NCI-H2107 treated with DMSO at 0.1 percent for 48 hours (cell line): ENCODE data around the gene TMEM151B.

Source experiments
- DNase-seq: peaks from one replicate; lab custom pipeline; 2025; ENCODE audit not compliant: unreplicated experiment; lab: John Stamatoyannopoulos, UW

The TMEM151B gene

DNA sequence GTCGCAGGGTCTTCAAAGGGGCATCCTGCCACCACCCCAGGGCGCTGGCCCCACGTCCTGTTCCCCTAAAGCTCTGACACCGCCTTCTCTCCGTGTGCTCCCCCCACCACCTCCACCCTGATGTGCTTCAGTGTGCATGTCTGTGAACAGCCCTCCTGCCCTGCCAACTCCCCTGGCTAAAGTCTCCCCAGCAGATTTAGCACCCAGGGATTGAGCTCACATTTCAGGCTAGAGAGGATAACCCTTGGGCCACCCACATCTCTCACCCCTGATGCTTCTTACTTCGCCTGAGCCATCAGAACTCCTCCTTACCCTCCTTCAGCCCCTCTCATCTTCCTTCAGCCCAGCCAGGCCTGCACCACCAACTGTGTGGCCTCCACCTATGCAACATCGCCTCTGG lies 7.5 kb downstream of the TMEM151B start:
- no peak for DNase-seq

DNA sequence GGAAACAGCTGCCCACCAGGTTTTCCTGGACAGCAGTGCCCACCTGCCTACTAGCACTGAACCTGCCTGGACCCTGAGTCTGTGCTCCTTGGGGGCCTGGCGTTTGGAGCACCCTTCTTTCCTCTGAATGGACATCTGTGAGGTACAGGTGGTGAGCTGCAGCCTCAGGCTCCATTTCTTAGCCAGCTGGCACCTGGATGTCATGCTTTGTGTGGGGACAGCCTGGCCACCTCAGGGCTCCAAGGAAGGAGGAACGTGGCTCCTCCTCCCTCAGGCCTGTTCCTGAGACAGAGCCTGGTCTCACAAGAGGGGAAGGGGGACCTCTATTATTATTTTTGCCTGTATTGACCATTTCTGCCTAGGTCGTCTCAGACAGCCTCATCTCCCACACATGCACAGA lies 8.1 kb downstream of the TMEM151B start:
- DNase-seq, result no peak

- no peak for DNase-seq
These were observed 8.8 kb downstream of the TMEM151B start for GRCh38 chr6:44278774-44279697.

DNA sequence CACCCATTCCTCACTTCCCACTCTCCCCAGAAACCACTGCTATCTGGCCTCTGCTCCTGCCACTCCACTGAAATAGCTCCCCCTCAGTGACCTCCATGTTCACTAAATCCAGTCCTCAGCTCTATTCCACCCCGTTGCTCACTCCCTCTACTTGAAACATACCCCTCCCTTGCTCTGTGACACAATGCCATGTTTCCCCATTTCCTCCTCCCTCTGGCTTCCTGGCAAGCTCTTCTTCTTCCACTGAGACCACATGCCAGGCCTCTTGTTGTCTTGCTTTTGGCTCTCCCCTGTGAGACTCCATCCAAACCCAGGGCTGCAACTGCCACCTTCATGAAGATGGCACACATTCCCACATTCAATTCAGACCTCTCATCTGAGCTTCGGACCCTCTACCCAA lies 13.9 kb downstream of the TMEM151B start:
- DNase-seq, result no peak

DNA sequence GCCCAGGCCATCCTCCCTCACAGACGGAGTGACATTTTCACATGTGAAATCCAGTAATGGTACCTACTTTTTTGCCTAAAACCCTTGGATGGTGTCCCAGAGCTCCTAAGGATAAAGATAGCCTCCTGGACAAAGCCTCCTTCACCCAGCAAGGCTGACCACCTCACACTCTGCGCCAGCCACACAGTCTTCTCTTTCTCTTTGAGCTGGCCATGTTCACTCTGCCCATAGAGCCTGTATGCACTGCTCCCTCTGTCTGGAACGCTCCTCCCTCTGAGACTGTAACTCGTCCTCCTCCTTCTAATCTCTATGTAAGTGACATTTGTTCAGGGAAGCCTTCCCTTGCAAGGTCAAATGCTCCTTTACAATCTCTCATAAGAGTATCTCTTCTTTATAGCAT lies 14.6 kb downstream of the TMEM151B start:
- DNase-seq, result no peak

GRCh38 chr6:44285552-44286284 lies 15.5 kb downstream of the TMEM151B start:
- no peak for DNase-seq

DNA sequence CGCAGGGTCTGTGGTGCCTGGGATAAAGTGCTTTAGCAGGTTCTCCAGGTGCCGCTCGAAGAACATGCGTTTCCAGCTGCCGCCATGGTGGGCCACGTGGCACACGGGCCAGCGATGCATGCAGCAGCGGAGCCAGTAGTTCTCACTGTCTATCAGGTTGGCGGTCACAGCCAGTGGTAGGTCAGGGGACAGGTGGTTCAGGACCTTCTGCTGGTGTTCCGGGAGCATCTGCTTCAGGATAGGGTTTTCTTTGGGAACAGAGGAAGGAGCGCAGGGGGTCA lies 16.0 kb downstream of the TMEM151B start:
- DNase-seq, result no peak

DNA sequence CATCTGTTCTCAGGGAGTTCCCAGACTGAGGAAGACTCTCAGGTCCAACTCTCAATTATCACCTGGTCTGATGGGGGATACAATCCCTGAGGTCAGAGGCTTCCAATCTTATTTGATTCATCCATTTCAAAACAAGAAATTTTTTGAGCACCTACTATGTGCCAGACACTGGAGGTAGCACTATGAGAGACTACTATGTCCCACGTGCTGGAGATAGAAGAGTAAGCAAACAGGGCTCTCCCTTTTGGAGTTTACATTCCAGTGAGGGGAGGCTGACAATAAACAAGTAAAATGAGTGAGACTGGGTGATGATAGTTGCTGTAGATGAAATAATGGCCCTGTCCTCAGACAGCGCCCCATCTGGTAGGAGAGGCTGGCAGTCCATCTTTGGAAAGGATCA lies 16.5 kb downstream of the TMEM151B start:
- DNase-seq, result no peak

GRCh38 chr6:44289726-44290260 lies 19.5 kb downstream of the TMEM151B start:
- no peak for DNase-seq

DNA sequence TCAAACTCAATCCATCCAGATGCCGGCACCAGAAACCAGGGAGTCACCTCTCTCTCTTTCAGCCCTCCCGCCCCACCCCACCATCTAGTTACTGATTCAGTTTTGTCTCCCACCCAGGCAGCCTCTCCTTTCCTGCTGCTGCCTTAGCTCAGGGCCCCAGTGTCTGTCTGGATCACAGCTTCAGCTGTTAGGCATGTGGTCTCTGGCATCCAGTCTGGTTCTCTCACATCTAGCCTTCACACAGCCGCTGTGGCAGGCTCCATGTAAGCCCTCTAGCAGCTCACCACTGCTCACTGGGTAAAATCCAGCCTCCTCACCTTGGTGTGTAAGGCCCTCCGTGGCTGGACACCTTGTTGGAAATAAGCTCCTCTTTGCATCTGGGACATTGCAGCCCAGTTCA lies 21.6 kb downstream of the TMEM151B start:
- DNase-seq, result no peak

- no peak for DNase-seq
These were observed 22.6 kb downstream of the TMEM151B start for GRCh38 chr6:44292661-44293365.

GRCh38 chr6:44294832-44295791 lies 24.9 kb downstream of the TMEM151B start:
- no peak for DNase-seq

- DNase-seq, result no peak
These were observed 27.1 kb downstream of the TMEM151B start for GRCh38 chr6:44297063-44298038.

DNA sequence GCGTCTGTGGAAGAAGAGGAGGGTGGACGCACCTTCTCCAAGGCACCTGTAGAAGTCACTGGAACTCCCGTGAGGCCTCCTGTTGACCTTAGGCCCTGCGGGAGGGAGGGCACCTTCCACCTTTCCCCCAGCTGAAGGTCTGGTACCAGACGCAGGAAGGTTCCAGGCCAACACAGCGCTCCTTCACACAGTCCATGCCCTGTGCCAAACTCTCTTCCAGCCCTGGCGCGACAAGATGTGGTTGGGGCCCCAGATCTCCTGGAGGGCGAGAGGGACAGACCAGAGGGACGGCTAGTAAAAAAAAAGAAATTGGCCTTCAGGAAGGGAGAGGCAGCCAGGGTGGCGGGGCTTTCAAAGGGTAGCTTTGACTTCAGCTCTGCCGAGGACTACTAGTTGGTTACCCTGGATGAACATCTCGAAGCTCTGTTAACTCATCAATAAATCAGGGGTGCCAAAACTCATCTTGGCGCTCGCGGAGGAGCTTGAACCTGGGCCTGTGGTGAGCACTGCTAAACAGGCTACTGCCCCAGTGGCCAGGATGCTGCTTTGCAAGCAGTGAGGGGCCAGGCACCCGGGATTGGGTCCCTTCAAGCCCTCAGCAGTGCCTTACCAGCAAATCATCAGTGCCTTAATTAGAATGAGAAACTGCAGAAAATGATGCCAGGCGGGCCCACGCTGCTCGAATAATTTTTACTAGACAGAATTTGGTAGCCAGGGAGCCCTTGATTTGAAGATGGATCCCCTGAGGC lies 28.0 kb downstream of the TMEM151B start:
- DNase-seq, result no peak

GRCh38 chr6:44298864-44299263 lies 28.6 kb downstream of the TMEM151B start:
- no peak for DNase-seq

DNA sequence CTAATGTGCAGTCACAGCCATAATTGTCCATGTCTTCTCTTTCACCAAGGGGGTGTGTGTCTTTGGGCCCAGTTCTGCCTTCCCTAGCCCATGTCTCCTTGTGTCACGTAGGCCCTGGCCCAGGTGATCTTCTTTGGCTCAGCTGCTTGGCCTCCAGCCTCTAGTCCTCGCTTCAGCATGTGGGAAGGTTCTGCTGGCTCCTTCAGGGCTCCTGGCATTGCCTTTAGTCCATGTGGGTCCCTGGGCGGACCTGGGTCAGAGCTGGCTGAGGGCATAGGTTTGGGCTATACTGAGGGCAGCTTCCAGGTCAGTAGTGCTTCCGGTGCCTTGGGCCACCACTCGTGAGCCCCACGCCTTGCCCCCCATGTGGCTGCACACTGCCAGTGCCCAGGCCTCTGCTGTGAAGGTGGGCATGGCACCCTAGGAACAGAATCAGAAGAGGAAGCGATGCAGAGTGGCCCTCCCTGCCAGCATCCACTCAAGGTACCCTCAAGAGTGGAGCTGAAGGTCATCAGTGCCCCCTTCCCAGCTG lies 30.1 kb downstream of the TMEM151B start:
- DNase-seq, result no peak

DNA sequence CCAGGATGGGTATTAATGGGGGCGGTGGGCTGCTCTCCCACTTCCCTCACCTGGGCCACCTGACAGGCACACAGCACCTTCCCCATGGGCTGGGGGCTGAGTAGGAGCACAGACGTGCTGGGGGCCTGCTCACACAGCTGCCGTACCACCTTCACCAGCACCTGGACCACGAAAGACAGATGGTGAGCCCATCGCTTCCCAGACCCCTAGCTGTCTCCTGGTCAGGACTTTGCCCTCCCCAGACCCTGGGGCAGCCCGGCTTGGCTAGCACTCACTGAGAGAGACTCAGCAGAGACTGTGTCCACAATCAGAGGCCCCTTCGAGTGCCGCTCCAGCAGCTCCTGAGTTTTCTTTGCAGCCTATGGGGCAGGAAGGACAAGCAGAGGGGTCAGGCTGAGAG lies 30.9 kb downstream of the TMEM151B start:
- no peak for DNase-seq

GRCh38 chr6:44301782-44302564 lies 31.7 kb downstream of the TMEM151B start:
- no peak for DNase-seq
